Kidney (tissue), 14 donors: ENCODE results near the gene LAD1. TPM values are rescaled to one million over a fixed set of nuclear protein-coding genes. Genes with fewer than 3 reads are reported as not detected.

ENCODE experiments used
- DNase-seq, 5 donors: peaks; one replicate each; pipeline ENCODE4 v3.0.0-alpha.2; 2013 to 2020
- FAIRE-seq: peaks from 2 replicates; lab custom pipeline; 2012; peaks lifted over from hg19 to GRCh38; lab: Jason Lieb, UNC
- H3K27ac ChIP-seq, 2 donors: one replicate each; pipeline ENCODE4 v1.7.0; 2013; ENCODE audit warnings: low read depth in 2 of 2, low read length in 2 of 2, inconsistent platforms in 1 of 2
- H3K27me3 ChIP-seq: one replicate; pipeline ENCODE4 v1.7.1; 2013; ENCODE audit warnings: low read length, inconsistent platforms; ENCODE audit not compliant: control insufficient read depth, insufficient read depth
- H3K36me3 ChIP-seq, 3 donors: one replicate each; pipeline versions ENCODE4 v1.7.0 to v1.7.1; 2013; ENCODE audit warnings: low read length in 3 of 3, control low read depth in 1 of 3, inconsistent platforms in 1 of 3; ENCODE audit not compliant: insufficient read depth in 3 of 3, control insufficient read depth in 2 of 3
- H3K4me1 ChIP-seq, 3 donors: one replicate each; pipeline versions ENCODE4 v1.7.0 to v1.7.1; 2013; ENCODE audit warnings: low read length in 3 of 3, inconsistent platforms in 1 of 3, low read depth in 1 of 3; ENCODE audit not compliant: control insufficient read depth in 2 of 3, insufficient read depth in 2 of 3
- H3K4me3 ChIP-seq, 3 donors: one replicate each; pipeline versions ENCODE4 v1.7.0 to v1.8.1; 2013; ENCODE audit warnings: low read length in 3 of 3, control low read depth in 1 of 3, inconsistent platforms in 1 of 3
- H3K9ac ChIP-seq, 3 donors: one replicate each; pipeline versions ENCODE4 v1.7.0 to v1.7.1; 2013; ENCODE audit warnings: low read length in 3 of 3, control low read depth in 1 of 3, inconsistent platforms in 1 of 3
- H3K9me3 ChIP-seq, 3 donors: one replicate each; pipeline versions ENCODE4 v1.7.0 to v1.7.1; 2013; ENCODE audit warnings: low read length in 3 of 3, control low read depth in 1 of 3, inconsistent platforms in 1 of 3; ENCODE audit not compliant: control insufficient read depth in 2 of 3, insufficient read depth in 1 of 3
- intact Hi-C: fragments of 100-400 bp; cut with DNase I; formaldehyde crosslinking; loops from one replicate; pipeline ENCODE4 v1.11.1; 2022
- polyA plus RNA-seq: library from polyadenylated mRNA; stranded (reverse); fragments of 350-450 nt; fragmentation: Illumina TruSeq; extraction: RNeasy Lipid Tissue Mini Kit (QIAGEN cat#74804); gene quantifications from one replicate; pipeline ENCODE4 v1.2.3, GENCODE V29; 2014; ENCODE audit warnings: low read depth, low replicate concordance; ENCODE audit not compliant: insufficient read depth
- total RNA-seq: library from RNA; stranded (reverse); fragmentation: NEBNext Ultra II Directional; extraction: Animal tissue kit (Norgen Biotek cat#: 25700); gene quantifications from one replicate; pipeline ENCODE4 v1.2.1, GENCODE V29; 2021
- TF ChIP-seq, protein P1 (sequence below): IDR thresholded peaks from 3 replicates; pipeline ENCODE4 v1.5.1; 2012; ENCODE audit warnings: mild to moderate bottlenecking, moderate library complexity, borderline replicate concordance; ENCODE audit not compliant: insufficient read depth; ENCODE audit errors: extremely low read depth
- donor health status: control.
- donor health status: control.
- donor health status: control.
- donor health status: control.
- donor health status: control.
- donor health status: DM: yes; HTN: yes; CAD: no.
- donor health status: Normal renal cell carcinoma (clear cell type).

LAD1 gene
- total and polyA plus RNA-seq, 2 donors from 2014 or later, result 70.7 to 72.6 TPM

DNA sequence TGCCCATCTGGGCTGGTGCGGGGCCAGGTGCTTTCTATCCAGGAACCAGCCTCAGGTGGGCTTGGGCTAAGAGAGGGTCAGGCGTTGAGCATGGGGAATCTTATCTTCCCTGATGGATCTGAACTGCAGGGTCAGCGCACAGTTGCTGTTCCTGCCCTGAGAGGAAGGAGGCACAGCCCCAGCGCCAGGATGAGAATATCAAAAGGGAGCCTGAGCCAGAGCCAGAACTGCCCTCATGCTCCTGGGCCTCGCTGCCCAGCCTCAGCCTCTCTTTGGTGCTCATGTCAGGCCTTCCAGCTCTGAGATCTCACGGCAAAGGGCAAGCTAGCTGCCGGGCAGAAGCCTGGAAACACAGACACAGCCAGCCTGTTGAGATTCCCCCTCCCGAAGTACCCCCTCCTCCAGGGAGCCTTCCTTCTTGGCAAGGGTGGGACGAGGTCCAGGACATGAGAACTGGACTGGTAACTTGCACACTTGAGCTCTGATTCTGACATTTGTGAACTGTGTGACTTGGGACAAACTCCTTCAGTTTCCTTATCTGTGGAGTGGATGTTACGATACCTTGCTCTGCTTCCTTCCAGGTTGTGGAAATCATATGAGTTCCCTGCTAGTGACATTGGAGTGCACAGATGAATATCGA lies 1.2 kb upstream of the LAD1 start:
- peak overlapping the region in 2 of 3 donors; percentile 1 to 68 for H3K4me3 ChIP-seq
- peak overlapping the region; percentile 74 to 93 for H3K27ac ChIP-seq
- intact Hi-C loops, result no loop called here
- H3K9ac ChIP-seq, result peak overlapping the region in 2 of 3 donors; percentile 19 to 68
- DNase-seq, result no peak
- no peaks in the 10 kb centered on the region for H3K36me3 ChIP-seq
- peaks cover 0 to 43% (median 28%) of the 10 kb centered on the region in 3 donors for H3K4me1 ChIP-seq
- no peaks in the 10 kb centered on the region for H3K9me3 ChIP-seq
- FAIRE-seq, result no peak
- TF ChIP-seq, protein P1, sequence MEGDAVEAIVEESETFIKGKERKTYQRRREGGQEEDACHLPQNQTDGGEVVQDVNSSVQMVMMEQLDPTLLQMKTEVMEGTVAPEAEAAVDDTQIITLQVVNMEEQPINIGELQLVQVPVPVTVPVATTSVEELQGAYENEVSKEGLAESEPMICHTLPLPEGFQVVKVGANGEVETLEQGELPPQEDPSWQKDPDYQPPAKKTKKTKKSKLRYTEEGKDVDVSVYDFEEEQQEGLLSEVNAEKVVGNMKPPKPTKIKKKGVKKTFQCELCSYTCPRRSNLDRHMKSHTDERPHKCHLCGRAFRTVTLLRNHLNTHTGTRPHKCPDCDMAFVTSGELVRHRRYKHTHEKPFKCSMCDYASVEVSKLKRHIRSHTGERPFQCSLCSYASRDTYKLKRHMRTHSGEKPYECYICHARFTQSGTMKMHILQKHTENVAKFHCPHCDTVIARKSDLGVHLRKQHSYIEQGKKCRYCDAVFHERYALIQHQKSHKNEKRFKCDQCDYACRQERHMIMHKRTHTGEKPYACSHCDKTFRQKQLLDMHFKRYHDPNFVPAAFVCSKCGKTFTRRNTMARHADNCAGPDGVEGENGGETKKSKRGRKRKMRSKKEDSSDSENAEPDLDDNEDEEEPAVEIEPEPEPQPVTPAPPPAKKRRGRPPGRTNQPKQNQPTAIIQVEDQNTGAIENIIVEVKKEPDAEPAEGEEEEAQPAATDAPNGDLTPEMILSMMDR, result no peak
- peaks cover 4% of the 10 kb centered on the region for H3K27me3 ChIP-seq

DNA sequence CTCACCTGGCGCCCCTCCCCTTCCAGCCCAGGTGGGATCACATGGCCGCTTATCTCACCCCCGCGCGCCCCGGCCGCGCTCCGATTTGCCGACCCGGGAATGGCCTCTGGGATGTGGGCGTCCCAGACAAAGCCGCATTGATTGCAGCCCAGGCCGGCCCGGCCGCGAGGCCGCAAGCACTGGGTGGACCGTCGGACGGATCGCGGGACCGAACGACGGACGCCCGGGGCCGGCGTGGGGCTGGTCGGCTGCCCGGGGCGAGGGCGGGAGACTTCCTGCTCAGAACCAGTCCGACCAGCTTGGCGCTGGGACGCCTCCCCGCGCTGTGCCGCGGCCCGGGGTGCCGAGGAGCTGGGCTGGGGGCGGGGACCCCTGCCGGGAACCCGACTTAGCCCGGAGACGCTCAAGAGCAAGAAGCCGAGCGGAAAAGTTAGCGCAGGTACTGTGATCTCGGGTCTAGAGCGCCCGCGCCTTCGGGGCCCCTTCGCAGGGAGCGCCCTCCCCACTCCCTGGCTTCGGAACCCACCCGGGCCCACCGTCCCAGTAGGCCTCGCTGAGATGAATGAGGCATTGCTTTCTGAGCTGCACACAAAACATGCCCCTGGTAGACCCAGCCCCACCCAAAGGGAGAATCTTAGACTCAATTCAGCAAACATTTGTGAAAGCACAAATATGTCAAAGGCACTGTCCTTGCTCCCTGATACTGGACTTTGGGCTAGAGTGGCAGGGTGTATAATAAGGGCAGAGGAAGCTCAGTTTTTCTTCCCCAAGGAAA lies 415 bp upstream of the LAD1 start:
- H3K9me3 ChIP-seq, result no peaks in the 10 kb centered on the region
- peak overlapping the region in 1 of 3 donors; percentile 68 for H3K9ac ChIP-seq
- H3K27ac ChIP-seq, result peak overlapping the region; percentile 74 to 93
- no peaks in the 10 kb centered on the region for H3K36me3 ChIP-seq
- peak overlapping the region in 2 of 3 donors; percentile 1 to 68 for H3K4me3 ChIP-seq
- DNase-seq (peak; percentile 68 to 84 (median 77)), FAIRE-seq (no peak)
- peaks cover 4% of the 10 kb centered on the region for H3K27me3 ChIP-seq
- peaks cover 0 to 42% (median 21%) of the 10 kb centered on the region in 3 donors for H3K4me1 ChIP-seq
- intact Hi-C loops, result no loop called here
- TF ChIP-seq, protein P1, result no peak

DNA sequence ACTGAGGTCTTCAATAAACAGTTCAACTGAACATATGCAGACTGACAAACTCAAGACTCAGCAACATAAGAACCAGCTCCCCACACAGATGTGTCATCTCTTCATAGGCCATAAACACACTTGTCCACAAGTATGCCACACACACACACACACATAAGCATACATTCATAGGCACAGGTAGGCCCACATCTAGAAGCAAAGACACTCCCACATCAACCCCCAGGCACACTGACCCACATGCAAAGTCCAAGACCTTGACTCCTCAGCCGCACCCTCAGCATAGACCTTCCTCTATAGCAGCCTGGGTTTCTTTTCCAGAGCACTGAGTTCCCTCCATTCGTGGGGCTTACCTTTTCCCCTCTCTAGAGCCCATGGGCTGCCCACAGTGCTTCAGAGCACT lies 1.4 kb downstream of the LAD1 start:
- Histone ChIP-seq H3K9ac (peak overlapping the region in 1 of 3 donors; percentile 87), H3K27me3 (peaks cover 4% of the 10 kb centered on the region), H3K9me3 (no peaks in the 10 kb centered on the region), H3K4me1 (peaks cover 0 to 36% (median 23%) of the 10 kb centered on the region in 3 donors), H3K36me3 (no peaks in the 10 kb centered on the region), H3K27ac (peak overlapping the region; percentile 87 to 93), H3K4me3 (peak overlapping the region in 2 of 3 donors; percentile 9 to 68)
- FAIRE-seq (no peak), DNase-seq (no peak)
- TF ChIP-seq, protein P1, result no peak
- intact Hi-C loops, result no loop called here
